GM19351 (cell line): ENCODE data around the gene FOSB.
"Not testable (repeated sequence)": the region's sequence is repeated elsewhere in the genome, so short reads cannot be mapped to it uniquely, and the experiment has no call there.

Experiments
- ATAC-seq: cut with Tn5 transposase; IDR thresholded peaks from one replicate; pipeline ENCODE4 v1.9.1; 2021; ENCODE audit warnings: mild to moderate bottlenecking, moderate library complexity; ENCODE audit not compliant: unreplicated experiment

The FOSB gene

DNA sequence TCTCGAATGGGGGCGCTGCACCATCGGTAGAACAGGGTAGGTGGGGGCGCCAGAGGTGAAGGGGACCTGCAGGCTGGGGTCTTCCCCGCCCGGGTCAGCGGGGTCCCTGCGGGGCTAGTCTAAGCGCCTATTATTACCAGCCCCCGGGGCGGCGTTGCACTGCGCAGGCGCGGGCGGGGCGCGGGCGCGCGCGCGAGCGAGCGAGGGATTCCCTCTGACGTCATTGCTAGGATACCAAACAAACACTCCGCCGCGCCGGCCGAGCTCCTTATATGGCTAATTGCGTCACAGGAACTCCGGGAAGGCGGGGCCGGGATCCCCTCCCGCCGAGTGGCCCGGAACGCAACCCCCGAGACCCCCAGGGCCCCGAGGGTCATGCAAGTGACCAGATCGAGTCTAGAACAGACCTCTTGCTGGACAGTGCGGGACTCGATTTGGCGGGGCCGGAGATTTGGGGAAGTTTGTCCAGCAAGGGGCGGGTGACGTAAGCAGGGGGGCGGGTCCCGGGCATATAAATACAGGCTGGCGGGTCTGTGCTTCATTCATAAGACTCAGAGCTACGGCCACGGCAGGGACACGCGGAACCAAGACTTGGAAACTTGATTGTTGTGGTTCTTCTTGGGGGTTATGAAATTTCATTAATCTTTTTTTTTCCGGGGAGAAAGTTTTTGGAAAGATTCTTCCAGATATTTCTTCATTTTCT lies at the start of gene FOSB:
Gene FOSB, plus strand, starts transcription at position 541 of the 703 bp plus-strand sequence. CDS start 591 bp downstream, outside the sequence.
- peak; percentile 39 for ATAC-seq

DNA sequence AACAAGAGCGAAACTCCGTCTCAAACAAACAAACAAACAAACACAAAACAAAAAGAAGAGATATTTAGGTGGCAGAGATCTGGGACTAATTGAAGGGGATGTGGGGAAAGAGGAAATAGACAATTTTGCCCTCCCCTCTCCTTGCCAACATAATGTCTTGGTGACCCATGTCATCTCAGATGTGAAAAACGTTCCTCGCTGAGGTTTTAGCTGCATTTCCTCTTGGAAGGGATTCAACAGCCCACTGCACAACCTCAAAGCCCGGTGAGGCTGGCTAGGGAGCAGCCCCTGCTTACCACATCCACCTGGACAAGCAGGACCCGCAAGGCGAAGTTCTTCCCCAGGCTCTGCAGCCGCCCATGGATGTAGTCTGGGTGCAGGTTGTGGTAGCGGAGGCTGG lies 49.0 kb upstream of the FOSB start:
- ATAC-seq = no peak

DNA sequence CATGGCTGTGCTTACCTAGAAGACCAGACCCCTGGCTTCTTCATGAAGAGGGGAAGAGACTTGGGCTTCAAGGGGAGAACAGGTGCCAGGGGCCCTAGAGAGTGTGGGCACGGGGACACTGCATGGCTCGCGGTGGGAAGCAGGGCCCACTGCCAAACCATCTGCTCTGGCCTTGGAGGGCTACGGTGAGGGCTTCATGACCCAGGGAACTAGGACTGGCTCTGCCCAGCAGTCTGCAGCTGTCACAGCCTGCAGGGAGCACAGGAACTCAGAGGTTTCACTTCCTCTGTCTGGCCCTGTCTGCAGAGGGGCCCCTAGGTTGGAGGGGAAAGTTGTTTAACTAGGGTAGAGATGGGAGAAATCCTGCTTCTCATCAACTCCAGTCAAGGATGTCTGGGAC lies 48.4 kb upstream of the FOSB start:
- ATAC-seq = peak; percentile 58

DNA sequence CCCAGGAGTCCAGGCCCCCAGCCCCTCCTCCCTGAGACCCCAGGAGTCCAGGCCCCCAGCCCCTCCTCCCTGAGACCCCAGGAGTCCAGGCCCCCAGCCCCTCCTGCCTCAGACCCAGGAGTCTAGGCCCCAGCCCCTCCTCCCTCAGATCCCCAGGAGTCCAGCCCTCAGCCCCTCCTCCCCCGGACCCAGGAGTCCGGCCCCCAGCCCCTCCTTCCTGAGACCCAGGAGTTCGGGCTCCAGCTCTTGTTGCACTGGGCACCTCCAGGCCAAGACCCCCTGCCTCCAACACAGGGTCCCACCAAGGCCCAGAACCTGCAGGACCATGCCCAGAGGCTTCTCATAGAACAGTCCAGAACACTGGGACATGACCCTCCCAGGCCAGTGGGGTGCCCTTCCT lies 47.9 kb upstream of the FOSB start:
- no peak for ATAC-seq

DNA sequence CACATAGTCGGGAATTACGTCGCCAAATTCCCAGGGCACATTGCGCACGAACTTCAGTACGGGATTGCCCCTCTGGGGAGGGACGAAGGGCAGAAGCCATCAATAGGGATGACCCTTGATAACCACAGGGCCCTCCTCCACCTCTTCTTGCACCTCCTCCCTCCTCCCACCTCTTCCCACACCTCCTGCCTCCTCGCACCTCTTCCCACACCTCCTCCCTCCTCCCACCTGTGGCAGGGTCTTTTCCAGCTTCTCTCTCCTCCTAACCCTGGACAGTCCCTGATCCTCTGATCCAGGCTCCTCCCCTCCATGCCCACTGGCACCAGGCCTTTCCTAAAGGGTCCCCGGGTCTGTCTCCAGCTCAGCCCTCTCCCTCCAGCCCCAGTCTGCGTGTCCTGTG lies 47.4 kb upstream of the FOSB start:
- ATAC-seq = no peak

DNA sequence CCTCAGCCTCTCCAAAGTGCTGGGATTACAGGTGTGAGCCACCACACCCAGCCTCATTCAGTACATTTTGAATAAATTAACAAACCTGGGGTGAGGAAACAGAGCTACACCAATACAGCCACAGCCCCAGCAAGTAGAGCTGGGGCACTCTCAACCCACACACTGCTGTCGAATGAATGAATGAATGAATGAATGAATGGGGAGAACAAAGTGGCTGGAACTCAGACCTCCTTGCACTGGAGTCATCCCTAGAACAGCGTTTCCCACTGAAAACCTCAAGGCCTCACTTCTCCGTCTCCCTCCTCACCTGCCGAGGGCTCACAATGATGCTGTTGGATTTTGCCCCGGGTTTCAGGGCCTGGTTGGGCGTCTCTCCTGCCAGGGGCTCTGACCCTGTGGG lies 46.9 kb upstream of the FOSB start:
- ATAC-seq = no peak

DNA sequence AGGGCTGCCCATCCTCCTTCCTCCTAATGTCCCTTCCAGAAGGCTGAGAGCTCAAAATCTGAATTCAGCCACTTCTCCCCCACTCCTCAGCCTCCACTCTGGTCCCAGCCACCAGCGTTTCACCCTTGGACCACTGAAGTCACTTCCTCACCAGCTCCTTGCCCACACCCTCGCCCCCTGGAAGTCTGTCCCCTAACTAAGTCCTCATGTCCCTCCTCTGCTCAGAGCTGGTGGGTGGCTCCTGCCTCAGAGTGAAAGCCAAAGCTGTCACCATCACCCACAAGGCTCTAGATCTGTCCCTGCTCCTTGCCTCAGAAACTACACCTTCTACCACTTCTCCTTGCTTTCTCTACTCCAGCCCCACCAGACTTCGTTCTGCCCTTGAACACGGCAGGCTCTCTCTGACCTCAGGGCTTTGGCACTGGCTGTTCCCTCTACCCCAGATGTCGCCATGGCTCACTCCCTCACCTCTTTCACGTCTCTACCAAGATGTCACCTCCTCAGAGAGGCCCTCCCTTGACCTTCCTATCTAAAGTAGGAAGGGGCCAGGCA lies 45.8 kb upstream of the FOSB start:
- ATAC-seq = no peak

DNA sequence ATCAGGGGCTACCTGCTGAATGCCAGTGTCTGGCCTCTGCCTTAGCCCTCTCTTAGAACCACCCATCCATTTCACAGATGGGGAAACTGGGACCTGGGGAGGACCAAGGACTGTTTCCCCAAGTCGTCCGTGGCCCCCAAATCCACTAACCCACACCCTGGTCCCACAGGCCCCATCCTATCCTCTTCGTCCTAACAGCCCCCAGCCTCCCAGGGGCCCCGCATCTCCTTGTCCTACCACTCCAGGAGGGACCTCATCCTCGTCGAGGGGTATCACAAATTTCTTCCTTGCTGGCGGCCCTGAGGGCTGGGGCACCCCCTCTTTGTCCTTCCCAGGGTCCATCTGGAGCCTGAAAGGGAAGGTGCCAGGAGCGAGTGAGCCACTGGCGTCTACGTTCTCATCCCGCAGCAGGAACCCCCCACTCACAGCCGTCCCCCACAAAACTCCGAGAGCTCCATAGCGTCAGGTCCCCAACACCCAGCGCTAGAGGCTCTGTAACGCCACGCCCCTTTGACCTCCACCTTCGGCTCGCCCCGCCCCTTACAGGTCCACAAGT lies 44.7 kb upstream of the FOSB start:
- ATAC-seq = no peak

DNA sequence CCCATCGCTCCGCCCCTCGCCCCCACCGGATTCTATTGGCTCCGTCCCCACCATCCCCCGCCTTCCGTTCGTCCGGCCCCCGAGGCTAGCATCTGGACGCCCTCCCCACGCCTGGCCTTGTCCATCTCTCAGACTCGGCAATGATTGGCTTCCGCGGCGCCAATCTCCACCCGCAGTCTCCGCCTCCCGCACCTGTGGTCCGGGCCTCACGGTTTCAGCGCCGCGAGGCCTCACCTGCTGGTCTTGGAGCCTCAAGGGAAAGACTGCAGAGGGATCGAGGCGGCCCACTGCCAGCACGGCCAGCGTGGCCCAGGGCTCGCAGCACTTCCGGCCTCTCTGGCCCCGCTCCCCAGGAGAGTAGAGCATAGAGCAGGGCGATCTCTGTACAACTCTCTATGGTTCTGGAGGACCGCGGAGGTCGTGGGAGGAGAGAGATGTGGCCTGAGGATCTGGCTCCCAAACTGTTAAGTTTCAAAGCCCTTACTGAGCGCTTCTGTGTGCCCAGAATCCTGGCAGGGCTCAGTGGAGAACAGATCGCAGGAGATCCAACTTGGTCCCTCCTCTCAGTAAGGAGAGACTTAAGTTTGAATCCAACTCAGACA lies 44.1 kb upstream of the FOSB start, which contains the start of gene ERCC1:
Gene ERCC1, minus strand, starts transcription at position 329 of the 602 bp plus-strand sequence. CDS start 543 bp downstream, outside the sequence.
- peak; percentile 58 for ATAC-seq

DNA sequence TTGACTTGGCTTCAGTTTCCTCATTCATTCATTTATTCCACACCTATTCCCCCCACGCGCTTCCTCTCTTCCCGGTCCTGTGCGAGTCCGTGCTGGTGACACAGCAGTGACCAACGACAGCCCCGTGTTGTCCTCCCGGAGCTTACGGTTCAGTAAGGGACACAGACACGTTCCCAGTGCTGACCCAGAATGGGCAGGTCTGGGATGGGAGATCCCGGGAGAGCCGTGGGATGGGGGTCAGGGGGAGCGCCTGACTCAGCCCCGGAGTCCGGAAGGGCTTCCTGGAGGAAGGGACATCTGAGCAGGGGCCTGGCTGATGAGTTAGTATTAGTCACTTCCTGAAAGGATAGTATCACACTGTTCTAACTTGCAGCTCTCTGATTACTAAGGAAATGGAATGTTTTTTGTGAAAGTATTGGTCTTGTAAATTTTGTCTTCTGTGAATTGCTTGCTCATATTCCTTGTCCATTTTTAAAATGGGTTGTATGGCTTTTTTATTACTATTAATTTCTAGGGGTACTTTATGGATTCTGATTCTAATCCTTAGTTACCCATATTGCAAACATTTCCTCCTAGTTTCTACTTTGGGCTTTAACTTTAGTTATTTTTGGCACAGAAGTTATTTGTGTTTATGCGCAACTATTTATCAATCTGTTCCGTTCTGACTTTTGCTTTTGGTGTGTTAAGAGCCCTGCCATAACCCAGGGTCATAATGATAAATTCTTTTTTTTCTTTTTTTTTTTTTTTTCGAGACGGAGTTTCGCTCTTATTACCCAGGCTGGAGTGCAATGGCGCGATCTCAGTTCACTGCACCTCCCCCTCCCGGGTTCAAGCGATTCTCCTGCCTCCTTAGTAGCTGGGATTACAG lies 43.4 kb upstream of the FOSB start:
- no peak for ATAC-seq

DNA sequence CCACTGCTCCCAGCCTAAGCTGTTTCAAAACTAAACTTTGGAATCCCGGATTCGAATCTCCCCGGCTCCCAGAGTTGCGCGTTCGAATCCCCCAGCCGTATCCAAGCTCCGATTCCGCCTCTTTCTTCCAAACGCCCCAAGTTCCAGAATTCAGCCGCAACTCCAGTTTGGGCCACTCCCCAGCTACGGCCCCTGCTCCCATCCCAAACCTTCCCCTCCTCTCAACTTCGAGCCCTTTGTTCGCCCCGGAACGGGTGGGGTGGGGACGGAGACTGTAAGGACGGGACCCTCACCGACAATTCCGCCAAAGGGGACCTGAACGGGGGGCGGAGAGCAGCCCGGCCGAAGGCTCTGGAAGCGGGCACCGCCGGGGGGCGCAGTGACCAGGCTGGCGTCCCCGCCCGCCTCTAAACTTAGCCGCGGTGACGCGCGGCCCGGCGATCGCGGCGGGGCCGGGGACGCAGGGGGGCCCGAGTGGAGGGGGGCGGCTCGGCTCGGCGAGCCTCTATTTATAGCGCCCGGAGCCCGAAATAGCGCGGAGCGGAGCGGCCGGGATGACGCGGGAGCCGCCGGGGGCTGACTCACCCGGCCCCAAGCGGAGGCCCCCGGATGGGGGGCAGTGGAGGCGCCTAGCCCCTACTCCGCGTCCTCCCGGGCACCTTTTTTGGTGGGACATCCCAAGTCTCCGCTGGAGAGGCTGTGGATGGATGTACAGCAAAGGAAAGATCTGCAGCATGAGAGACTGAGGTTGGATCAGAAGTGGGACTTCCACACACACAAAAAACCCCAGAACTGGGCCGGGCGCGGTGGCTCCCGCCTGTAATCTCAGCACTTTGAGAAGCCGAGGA lies 39.2 kb upstream of the FOSB start:
- ATAC-seq = no peak

DNA sequence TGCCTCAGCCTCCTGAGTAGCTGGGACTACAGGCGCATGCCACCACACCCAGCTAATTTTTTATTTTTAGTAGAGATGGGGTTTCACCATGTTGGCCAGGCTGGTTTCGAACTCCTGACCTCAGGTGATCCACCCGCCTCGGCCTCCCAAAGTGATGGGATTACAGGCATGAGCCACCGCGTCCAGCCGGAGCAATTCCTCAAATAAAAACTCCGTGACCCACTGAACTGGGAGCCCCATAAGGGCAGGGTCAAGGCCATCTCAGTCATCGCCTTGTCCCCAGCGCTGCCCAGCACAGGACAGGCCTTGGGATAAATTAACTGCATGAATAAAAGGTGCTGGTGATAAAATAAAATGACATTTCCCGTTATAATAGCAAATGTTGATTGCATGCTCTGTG lies 37.9 kb upstream of the FOSB start:
- ATAC-seq = not testable (repeated sequence)

DNA sequence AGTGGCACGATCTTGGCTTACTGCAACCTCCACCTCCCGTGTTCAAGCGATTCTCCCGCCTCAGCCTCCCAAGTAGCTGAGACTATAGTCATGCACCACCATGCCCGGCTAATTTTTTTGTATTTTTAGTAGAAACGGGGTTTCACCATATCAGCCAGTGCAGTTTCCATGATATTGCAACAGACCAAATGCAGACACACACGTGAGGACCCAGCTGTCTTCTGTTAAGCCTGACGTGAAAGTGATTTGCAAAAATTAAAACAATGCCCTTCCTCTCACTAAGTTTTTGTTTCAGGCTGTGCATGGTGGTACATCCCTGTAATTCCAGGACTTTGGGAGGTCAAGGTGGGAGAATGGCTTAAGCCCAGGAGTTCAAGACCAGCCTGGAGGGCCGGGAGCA lies 36.8 kb upstream of the FOSB start:
- ATAC-seq = not testable (repeated sequence)

DNA sequence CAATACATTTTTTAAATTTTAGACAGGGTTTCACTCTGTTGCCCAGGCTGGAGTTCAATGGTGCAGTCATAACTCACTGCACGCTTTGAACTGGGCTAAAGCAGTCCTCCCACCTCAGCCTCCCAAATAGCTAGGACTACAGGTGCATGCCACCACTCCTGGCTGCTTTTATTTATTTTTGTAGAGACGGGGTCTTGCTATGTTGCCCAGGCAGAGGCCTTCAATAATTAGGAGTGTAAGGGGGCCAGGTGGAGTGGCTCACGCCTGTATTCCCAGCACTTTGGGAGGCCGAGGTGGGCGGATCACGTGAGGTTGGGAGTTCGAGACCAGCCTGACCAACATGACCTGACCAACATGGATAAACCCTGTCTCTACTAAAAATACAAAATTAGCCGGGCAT lies 35.3 kb upstream of the FOSB start:
- not testable (repeated sequence) for ATAC-seq

DNA sequence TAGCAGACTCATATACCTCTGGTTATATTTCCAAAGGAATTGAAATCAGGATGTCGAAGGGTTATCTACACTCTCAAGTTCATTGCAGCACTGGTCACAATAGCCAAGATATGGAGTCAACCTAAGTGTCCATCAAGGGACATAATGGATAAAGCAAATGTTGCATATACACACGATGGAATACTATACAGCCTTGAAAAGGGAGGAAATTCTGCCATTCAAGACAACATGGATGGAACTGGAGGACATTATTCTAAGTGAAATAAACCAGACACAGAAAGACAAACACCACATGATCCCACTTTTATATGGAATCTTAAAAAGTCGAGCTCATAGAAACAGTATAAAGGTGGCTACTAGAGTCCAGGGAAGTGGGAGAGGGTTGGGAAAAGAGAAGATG lies 30.5 kb upstream of the FOSB start:
- no peak for ATAC-seq

DNA sequence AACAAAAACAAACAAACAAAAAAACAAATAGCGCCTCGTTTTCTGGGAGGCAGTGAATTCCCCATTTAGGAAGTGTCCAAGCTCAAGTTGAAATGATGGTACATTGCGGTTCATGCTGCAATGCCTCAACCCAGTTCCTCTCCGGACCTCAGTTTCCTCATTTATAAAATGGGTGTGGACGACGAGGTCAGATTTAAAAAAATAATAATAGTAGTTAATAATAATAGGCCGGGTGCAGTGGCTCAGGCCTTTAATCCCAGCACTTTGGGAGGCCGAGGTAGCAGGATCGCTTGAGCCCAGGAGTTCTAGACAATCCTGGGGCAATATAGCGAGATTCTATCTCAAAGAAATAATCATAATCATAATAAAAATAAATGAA lies 28.6 kb upstream of the FOSB start:
- no peak for ATAC-seq

DNA sequence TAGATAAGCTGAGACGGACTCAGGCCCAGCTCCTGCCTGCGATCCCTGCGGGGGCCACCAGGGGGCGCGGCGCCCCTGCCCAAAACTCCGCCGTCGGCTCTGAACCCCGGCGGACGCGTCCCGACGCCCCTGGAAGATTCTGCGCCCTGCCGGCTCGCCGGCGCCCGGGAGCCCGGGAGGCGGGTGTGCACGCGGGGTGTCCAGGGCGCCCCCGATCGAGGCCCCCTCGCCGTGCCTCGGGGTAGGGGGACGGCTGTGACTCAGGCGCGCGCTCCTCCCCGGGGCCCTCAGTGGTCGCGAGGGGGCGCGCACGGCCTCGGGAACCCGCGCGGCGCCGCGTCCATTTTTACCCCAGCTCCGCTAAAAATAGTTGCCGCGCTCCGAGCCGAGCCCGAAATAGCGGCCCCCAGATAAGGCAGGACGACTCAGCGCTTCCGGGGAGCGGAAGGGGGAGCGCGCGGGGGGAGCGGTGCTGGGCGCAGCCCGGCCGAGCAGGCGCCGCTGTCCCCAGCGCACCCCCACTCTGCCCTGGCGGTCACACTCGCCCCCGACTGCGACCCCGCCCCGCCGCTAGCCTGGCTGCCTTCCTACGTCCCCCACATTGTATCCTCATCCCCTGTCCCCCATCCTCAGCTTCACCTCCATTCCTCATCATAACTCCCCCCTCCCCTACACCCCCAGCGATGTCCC lies 28.1 kb upstream of the FOSB start:
- peak; percentile 71 for ATAC-seq

DNA sequence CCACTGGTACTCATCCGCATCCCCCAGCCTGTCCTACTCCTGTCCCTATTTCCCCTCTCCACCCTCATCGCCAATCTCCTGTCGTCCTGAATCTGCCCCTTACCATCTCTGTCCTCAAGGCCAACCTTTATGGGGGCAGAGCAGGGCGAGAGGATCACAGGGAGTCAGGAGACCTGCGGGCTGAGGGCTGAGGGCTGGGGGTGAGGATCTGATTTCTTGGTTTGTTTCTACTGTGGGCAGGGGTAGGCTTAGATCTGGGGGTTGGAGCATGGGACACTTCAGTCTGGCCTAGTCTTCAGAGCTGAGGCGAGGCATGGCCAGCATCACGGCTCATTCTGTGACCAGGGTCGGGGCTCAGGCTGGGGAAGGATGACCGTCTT lies 27.5 kb upstream of the FOSB start:
- ATAC-seq = no peak

DNA sequence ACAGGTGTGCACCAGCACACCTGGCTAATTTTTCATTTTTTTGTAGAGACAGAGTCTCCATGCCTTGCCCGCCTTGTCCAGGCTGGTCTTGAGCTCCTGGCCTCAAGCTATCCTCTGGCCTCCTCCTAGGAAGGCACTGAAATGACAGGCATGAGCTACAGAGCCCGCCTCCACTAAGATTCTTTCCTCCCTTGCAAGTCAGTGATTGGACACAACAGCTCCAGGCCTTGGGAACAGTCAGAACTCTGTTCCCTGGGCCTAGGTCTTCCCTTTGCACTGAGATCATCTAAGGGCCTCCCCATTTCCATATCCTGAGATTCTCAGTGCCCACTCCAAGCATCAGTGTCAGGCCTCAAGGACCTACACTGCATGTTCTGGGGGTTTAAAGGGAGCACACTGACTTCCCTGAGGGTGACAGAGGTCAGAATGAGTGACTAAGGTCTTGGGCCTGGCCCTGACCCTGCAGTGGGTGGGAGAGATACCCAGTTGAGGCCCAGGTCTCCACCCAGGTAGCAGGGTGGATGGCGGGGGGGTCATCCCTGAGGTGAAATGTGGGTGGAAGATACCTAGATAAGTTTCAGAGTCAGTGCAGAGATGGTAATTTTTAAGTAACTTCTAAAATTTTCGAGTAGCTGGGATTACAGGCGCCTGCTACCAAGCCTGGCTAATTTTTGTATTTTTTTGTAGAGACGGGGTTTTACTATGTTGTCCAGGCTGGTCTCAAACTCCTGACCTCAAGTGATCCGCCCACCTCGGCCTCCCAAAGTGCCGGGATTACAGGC lies 26.7 kb upstream of the FOSB start:
- ATAC-seq = no peak
